SK-N-SH treated with all-trans-retinoic acid at 6 μM for 48 hours (cell line): Measurements from ENCODE around the gene FBXL13.

ENCODE experiments used
- ATAC-seq: fragments of 200-7000 bp; cut with Tn5 transposase; 3 replicates; pipeline ENCODE4 v1.9.1; 2020; ENCODE audit warnings: mild to moderate bottlenecking, moderate library complexity
- ARNTL ChIP-seq: fragments of 450-650 bp; formaldehyde crosslinking; IDR thresholded peaks from 2 replicates; pipeline ENCODE4 v1.5.0; 2020; ENCODE audit warnings: low read depth, mild to moderate bottlenecking, moderate library complexity, borderline replicate concordance
- BACH2 ChIP-seq: fragments of 250-450 bp; sonication (Bioruptor Pico); IDR thresholded peaks from 2 replicates; pipeline ENCODE4 v1.9.0; 2021; ENCODE audit warnings: mild to moderate bottlenecking, borderline replicate concordance
- CREB5 ChIP-seq: fragments of 250-450 bp; sonication (Bioruptor Pico); IDR thresholded peaks from 2 replicates; pipeline ENCODE4 v1.5.1; 2020; ENCODE audit warnings: low read depth, mild to moderate bottlenecking, moderate library complexity
- CSDC2 ChIP-seq: fragments of 250-450 bp; sonication (Bioruptor Pico); IDR thresholded peaks from 2 replicates; pipeline ENCODE4 v1.5.0; 2020; ENCODE audit warnings: mild to moderate bottlenecking, moderate library complexity
- CSRNP3 ChIP-seq: fragments of 250-450 bp; sonication (Bioruptor Pico); IDR thresholded peaks from 2 replicates; pipeline ENCODE4 v1.5.1; 2021; ENCODE audit warnings: mild to moderate bottlenecking, moderate library complexity
- ESRRG ChIP-seq: fragments of 250-450 bp; sonication (Bioruptor Pico); IDR thresholded peaks from 2 replicates; pipeline ENCODE4 v1.6.1; 2021; ENCODE audit warnings: mild to moderate bottlenecking
- GLIS3 ChIP-seq: fragments of 250-450 bp; sonication (Bioruptor Pico); IDR thresholded peaks from 2 replicates; pipeline ENCODE4 v1.5.0; 2020; ENCODE audit warnings: mild to moderate bottlenecking, moderate library complexity
- OSR1 ChIP-seq: fragments of 250-450 bp; sonication (Bioruptor Pico); IDR thresholded peaks from 2 replicates; pipeline ENCODE4 v1.8.0; 2022; ENCODE audit warnings: moderate library complexity, mild to moderate bottlenecking, inconsistent platforms
- POU6F1 ChIP-seq: fragments of 250-450 bp; sonication (Bioruptor Pico); IDR thresholded peaks from 2 replicates; pipeline ENCODE4 v1.8.0; 2021; ENCODE audit warnings: low read depth, mild to moderate bottlenecking, moderate library complexity, borderline replicate concordance
- PPARA ChIP-seq: fragments of 250-450 bp; sonication (Bioruptor Pico); IDR thresholded peaks from 2 replicates; pipeline ENCODE4 v1.5.0; 2020; ENCODE audit warnings: mild to moderate bottlenecking, borderline replicate concordance
- SNAI2 ChIP-seq: fragments of 250-450 bp; sonication (Bioruptor Pico); IDR thresholded peaks from 2 replicates; pipeline ENCODE4 v1.5.0; 2020; ENCODE audit warnings: mild to moderate bottlenecking, moderate library complexity
- TCF4 ChIP-seq: fragments of 250-450 bp; sonication (Bioruptor Pico); IDR thresholded peaks from 2 replicates; pipeline ENCODE4 v1.8.0; 2021; ENCODE audit warnings: mild to moderate bottlenecking, moderate library complexity, borderline replicate concordance
- TOX ChIP-seq: fragments of 250-450 bp; sonication (Bioruptor Pico); IDR thresholded peaks from 2 replicates; pipeline ENCODE4 v1.8.0; 2021; ENCODE audit warnings: mild to moderate bottlenecking, moderate library complexity, borderline replicate concordance
- ZC3H10 ChIP-seq: fragments of 250-450 bp; sonication (Bioruptor Pico); IDR thresholded peaks from 2 replicates; pipeline ENCODE4 v1.5.1; 2021; ENCODE audit warnings: mild to moderate bottlenecking, moderate library complexity
- ZNF565 ChIP-seq: fragments of 450-650 bp; formaldehyde crosslinking; conservative IDR thresholded peaks from 2 replicates; pipeline ENCODE4 v1.5.0; 2020; ENCODE audit warnings: low read depth, mild to moderate bottlenecking, moderate library complexity
- ZNF70 ChIP-seq: fragments of 450-650 bp; formaldehyde crosslinking; IDR thresholded peaks from 2 replicates; pipeline ENCODE4 v1.5.0; 2020; ENCODE audit warnings: mild to moderate bottlenecking, moderate library complexity
- ZNF8 ChIP-seq: fragments of 450-650 bp; formaldehyde crosslinking; IDR thresholded peaks from 2 replicates; pipeline ENCODE4 v1.5.0; 2020; ENCODE audit warnings: mild to moderate bottlenecking, moderate library complexity
- TF ChIP-seq, protein P1 (sequence below): fragments of 250-450 bp; sonication (Bioruptor Pico); IDR thresholded peaks from 2 replicates; pipeline ENCODE4 v1.5.0; 2020; ENCODE audit warnings: mild to moderate bottlenecking, moderate library complexity
- TF ChIP-seq, protein P2 (sequence below): fragments of 250-450 bp; sonication (Bioruptor Pico); IDR thresholded peaks from 2 replicates; pipeline ENCODE4 v1.8.0; 2020; ENCODE audit warnings: mild to moderate bottlenecking, moderate library complexity, borderline replicate concordance

FBXL13 gene

GRCh38 chr7:103101543-103101942, 26.9 kb upstream of the FBXL13 start:
- ATAC-seq = no peak
- TF ChIP-seq OSR1 (CRISPR knock-in tag) (no peak), ZNF8 (no peak), POU6F1 (CRISPR knock-in tag) (no peak), SNAI2 (CRISPR knock-in tag) (no peak), ZNF565 (no peak), TOX (no peak)
- TF ChIP-seq, protein P1, sequence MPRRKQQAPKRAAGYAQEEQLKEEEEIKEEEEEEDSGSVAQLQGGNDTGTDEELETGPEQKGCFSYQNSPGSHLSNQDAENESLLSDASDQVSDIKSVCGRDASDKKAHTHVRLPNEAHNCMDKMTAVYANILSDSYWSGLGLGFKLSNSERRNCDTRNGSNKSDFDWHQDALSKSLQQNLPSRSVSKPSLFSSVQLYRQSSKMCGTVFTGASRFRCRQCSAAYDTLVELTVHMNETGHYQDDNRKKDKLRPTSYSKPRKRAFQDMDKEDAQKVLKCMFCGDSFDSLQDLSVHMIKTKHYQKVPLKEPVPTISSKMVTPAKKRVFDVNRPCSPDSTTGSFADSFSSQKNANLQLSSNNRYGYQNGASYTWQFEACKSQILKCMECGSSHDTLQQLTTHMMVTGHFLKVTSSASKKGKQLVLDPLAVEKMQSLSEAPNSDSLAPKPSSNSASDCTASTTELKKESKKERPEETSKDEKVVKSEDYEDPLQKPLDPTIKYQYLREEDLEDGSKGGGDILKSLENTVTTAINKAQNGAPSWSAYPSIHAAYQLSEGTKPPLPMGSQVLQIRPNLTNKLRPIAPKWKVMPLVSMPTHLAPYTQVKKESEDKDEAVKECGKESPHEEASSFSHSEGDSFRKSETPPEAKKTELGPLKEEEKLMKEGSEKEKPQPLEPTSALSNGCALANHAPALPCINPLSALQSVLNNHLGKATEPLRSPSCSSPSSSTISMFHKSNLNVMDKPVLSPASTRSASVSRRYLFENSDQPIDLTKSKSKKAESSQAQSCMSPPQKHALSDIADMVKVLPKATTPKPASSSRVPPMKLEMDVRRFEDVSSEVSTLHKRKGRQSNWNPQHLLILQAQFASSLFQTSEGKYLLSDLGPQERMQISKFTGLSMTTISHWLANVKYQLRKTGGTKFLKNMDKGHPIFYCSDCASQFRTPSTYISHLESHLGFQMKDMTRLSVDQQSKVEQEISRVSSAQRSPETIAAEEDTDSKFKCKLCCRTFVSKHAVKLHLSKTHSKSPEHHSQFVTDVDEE (CRISPR knock-in tag) = no peak
- TF ChIP-seq, protein P2, sequence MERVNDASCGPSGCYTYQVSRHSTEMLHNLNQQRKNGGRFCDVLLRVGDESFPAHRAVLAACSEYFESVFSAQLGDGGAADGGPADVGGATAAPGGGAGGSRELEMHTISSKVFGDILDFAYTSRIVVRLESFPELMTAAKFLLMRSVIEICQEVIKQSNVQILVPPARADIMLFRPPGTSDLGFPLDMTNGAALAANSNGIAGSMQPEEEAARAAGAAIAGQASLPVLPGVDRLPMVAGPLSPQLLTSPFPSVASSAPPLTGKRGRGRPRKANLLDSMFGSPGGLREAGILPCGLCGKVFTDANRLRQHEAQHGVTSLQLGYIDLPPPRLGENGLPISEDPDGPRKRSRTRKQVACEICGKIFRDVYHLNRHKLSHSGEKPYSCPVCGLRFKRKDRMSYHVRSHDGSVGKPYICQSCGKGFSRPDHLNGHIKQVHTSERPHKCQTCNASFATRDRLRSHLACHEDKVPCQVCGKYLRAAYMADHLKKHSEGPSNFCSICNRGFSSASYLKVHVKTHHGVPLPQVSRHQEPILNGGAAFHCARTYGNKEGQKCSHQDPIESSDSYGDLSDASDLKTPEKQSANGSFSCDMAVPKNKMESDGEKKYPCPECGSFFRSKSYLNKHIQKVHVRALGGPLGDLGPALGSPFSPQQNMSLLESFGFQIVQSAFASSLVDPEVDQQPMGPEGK (CRISPR knock-in tag) = no peak
- TF ChIP-seq, all 23 proteins: peak for 0

GRCh38 chr7:103100348-103100747, 25.8 kb upstream of the FBXL13 start:
- ATAC-seq = no peak
- TF ChIP-seq ZNF565 (no peak), ZNF8 (no peak), POU6F1 (CRISPR knock-in tag) (no peak), CSDC2 (CRISPR knock-in tag) (no peak), BACH2 (CRISPR knock-in tag) (no peak), ZNF70 (no peak), TOX (no peak), ESRRG (CRISPR knock-in tag) (no peak), TCF4 (CRISPR knock-in tag) (no peak), ZC3H10 (CRISPR knock-in tag) (no peak), CREB5 (CRISPR knock-in tag) (no peak), OSR1 (CRISPR knock-in tag) (no peak), CSRNP3 (CRISPR knock-in tag) (no peak), PPARA (CRISPR knock-in tag) (no peak), ARNTL (CRISPR knock-in tag) (no peak), GLIS3 (CRISPR knock-in tag) (no peak)
- TF ChIP-seq, protein P1 (CRISPR knock-in tag) = no peak
- TF ChIP-seq, protein P2 (CRISPR knock-in tag) = no peak
